Testis (tissue), 3 donors: ENCODE results near the gene PYGB. TPM values are rescaled to one million over a fixed set of nuclear protein-coding genes. Genes with fewer than 3 reads are reported as not detected.
"Not testable (repeated sequence)": the region's sequence is repeated elsewhere in the genome, so short reads cannot be mapped to it uniquely, and the experiment has no call there.

Experiments used
- DNase-seq: peaks from one replicate; pipeline ENCODE4 v3.0.0-alpha.2; 2019
- H3K27ac ChIP-seq, 2 donors: fragments of 200-600 bp; sonication (generic); one replicate each; pipeline ENCODE4 v1.5.1; 2019
- H3K27me3 ChIP-seq: fragments of 200-600 bp; sonication (generic); one replicate; pipeline ENCODE4 v1.5.1; 2019
- H3K36me3 ChIP-seq: fragments of 200-600 bp; sonication (generic); one replicate; pipeline ENCODE4 v1.5.1; 2017; ENCODE audit warnings: low read depth; ENCODE audit errors: missing control alignments
- H3K4me1 ChIP-seq: fragments of 200-600 bp; sonication (generic); one replicate; pipeline ENCODE4 v1.5.1; 2019
- H3K4me3 ChIP-seq, 2 donors: fragments of 200-600 bp; sonication (generic); one replicate each; pipeline ENCODE4 v1.5.1; 2017 to 2019
- H3K9me3 ChIP-seq: fragments of 200-600 bp; sonication (generic); one replicate; pipeline ENCODE4 v1.5.1; 2017
- CTCF ChIP-seq, 3 experiments: fragments of 450-650 bp in 2 of 3; fragments of 200-600 bp in 1 of 3; sonication (generic) in 1 of 3; IDR thresholded peaks; one replicate each; pipeline ENCODE4 v1.5.1; 2016 to 2019; ENCODE audit warnings: antibody characterized with exemption in 3 of 3, mild to moderate bottlenecking in 2 of 3, moderate library complexity in 1 of 3
- POLR2A ChIP-seq: fragments of 450-650 bp; IDR thresholded peaks from one replicate; pipeline ENCODE4 v1.6.1; 2017; ENCODE audit warnings: antibody characterized with exemption, mild to moderate bottlenecking, moderate library complexity
- WGBS, 2 donors: methylation state at CpG; one replicate each; pipeline ENCODE4 v1.1.5; 2018; 5-methylcytosine and 5-hydroxymethylcytosine counted together
- intact Hi-C: fragments of 100-400 bp; cut with DNase I; formaldehyde crosslinking; loops from one replicate; pipeline ENCODE4 v1.15.1; 2023; ENCODE audit warnings: low total_unique reads
- polyA plus RNA-seq: library from polyadenylated mRNA; stranded (reverse); fragments of 350-450 nt; fragmentation: Illumina TruSeq; extraction: RNeasy Lipid Tissue Mini Kit (QIAGEN cat#74804); gene quantifications from one replicate; pipeline ENCODE4 v1.2.3, GENCODE V29; 2014; ENCODE audit warnings: low read depth, low replicate concordance; ENCODE audit not compliant: insufficient read depth
- total RNA-seq, 2 donors: library from RNA; depleted of rRNA; stranded (reverse); fragments of >200 nt; gene quantifications; one replicate each; pipeline ENCODE4 v1.2.3, GENCODE V29; 2016

PYGB gene
- total and polyA plus RNA-seq, 3 donors from 2014 or later: 50.8 to 91.5 (median 91.5) TPM

GRCh38 chr20:25259788-25260254 is 11.9 kb downstream of the PYGB start:
- WGBS, 2 donors: 97 to 98% methylated on average over 9 of the region's 9 CpGs
- no peak for TF ChIP-seq CTCF (IDR thresholded peaks at IDR 0.05)
- no peak for TF ChIP-seq POLR2A
- no peak for DNase-seq

GRCh38 chr20:25260770-25261437 is 13.0 kb downstream of the PYGB start:
- H3K4me1 ChIP-seq: peaks cover 14% of the 10 kb centered on the region
- not testable (repeated sequence) for H3K9me3 ChIP-seq, H3K36me3 ChIP-seq

More at GRCh38 chr20:25259788-25260254, 11.9 kb downstream of the PYGB start:
- Histone ChIP-seq H3K4me1 (peaks cover 20% of the 10 kb centered on the region), H3K4me3 (no peak overlapping the region), H3K27me3 (no peaks in the 10 kb centered on the region), H3K36me3 (no peaks in the 10 kb centered on the region), H3K9me3 (no peaks in the 10 kb centered on the region), H3K27ac (no peak overlapping the region)
- intact Hi-C loops: no loop called here

GRCh38 chr20:25269057-25269832 is 21.4 kb downstream of the PYGB start:
- Histone ChIP-seq H3K27me3 (no peaks in the 10 kb centered on the region), H3K27ac (no peak overlapping the region), H3K9me3 (no peaks in the 10 kb centered on the region), H3K4me3 (no peak overlapping the region), H3K36me3 (no peaks in the 10 kb centered on the region), H3K4me1 (peaks cover 18% of the 10 kb centered on the region)
- intact Hi-C loops: no loop called here
- 82 to 85% methylated on average over 11 of the region's 11 CpGs for WGBS, 2 donors
- peak; percentile 11 for DNase-seq
- no peak for TF ChIP-seq CTCF (IDR thresholded peaks at IDR 0.05)
- TF ChIP-seq POLR2A: no peak

More at GRCh38 chr20:25260770-25261437, 13.0 kb downstream of the PYGB start:
- 92 to 99% methylated on average over 10 to 16 of the region's 16 CpGs for WGBS, 2 donors
- H3K27me3 ChIP-seq, DNase-seq, H3K4me3 ChIP-seq, intact Hi-C loops, H3K27ac ChIP-seq: not testable (repeated sequence)

- intact Hi-C loops: no loop called here
- TF ChIP-seq POLR2A: no peak
- no peak for TF ChIP-seq CTCF (IDR thresholded peaks at IDR 0.05)
- Histone ChIP-seq H3K4me1 (peaks cover 18% of the 10 kb centered on the region), H3K27ac (no peak overlapping the region), H3K36me3 (no peaks in the 10 kb centered on the region), H3K27me3 (no peaks in the 10 kb centered on the region), H3K4me3 (no peak overlapping the region), H3K9me3 (no peaks in the 10 kb centered on the region)
- 93 to 99% methylated on average over 6 of the region's 6 CpGs for WGBS, 2 donors
- DNase-seq: peak; percentile 9
These were observed 21.9 kb downstream of the PYGB start for GRCh38 chr20:25269833-25270170.

- DNase-seq: peak; percentile 9
- no peaks in the 10 kb centered on the region for H3K36me3 ChIP-seq
- no peak overlapping the region for H3K4me3 ChIP-seq
- H3K27ac ChIP-seq: no peak overlapping the region
- no peaks in the 10 kb centered on the region for H3K27me3 ChIP-seq
- peaks cover 18% of the 10 kb centered on the region for H3K4me1 ChIP-seq
- no peaks in the 10 kb centered on the region for H3K9me3 ChIP-seq
- TF ChIP-seq POLR2A (no peak), CTCF (IDR thresholded peaks at IDR 0.05) (no peak)
- intact Hi-C loops: no loop called here
- WGBS, 2 donors: 86 to 89% methylated on average over 7 to 12 of the region's 12 CpGs
These were observed 23.0 kb downstream of the PYGB start for GRCh38 chr20:25270829-25271251.
